ENCODE results near the gene SHANK2.

Gene SHANK2

GRCh38 chr11:71222318-71223080 lies 29.9 kb downstream of the SHANK2 start:
- no peak for DNase-seq
- Histone ChIP-seq H3K27me3 (no peaks in the 10 kb centered on the region), H3K4me3 (ENCODE audit: low read depth, low read length) (no peak overlapping the region), H3K36me3 (no peaks in the 10 kb centered on the region), H3K9me3 (no peaks in the 10 kb centered on the region), H3K4me1 (no peaks in the 10 kb centered on the region)
- no peak for TF ChIP-seq CTCF (IDR thresholded peaks at IDR 0.05; ENCODE audit: low read depth, low read length)

DNA sequence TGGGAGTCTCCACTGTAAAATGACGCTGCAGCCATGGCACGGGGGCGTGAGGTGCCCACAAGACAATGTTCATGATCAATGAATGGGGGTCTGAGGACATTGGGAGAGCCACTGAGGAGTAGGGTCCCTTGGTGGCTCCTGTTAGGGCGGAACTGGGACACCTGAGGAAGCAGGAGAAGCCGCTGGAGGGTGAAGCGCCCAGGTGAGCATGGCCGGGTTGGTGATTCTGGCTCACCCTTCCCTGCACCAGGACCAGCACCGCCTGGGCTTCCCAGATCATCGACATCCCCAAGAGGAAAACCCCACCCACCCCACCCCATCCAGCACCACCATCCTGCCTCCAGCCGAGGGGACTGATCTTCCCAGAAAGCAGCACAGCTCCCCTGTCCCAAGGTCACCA lies 30.6 kb downstream of the SHANK2 start:
- no peak for DNase-seq
- TF ChIP-seq CTCF (IDR thresholded peaks at IDR 0.05; ENCODE audit: low read depth, low read length): no peak
- Histone ChIP-seq H3K36me3 (no peaks in the 10 kb centered on the region), H3K9me3 (no peaks in the 10 kb centered on the region), H3K27me3 (no peaks in the 10 kb centered on the region), H3K4me3 (ENCODE audit: low read depth, low read length) (no peak overlapping the region), H3K4me1 (no peaks in the 10 kb centered on the region)

- Histone ChIP-seq H3K4me1 (no peaks in the 10 kb centered on the region), H3K9me3 (no peaks in the 10 kb centered on the region), H3K4me3 (ENCODE audit: low read depth, low read length) (no peak overlapping the region), H3K27me3 (no peaks in the 10 kb centered on the region), H3K36me3 (no peaks in the 10 kb centered on the region)
- no peak for TF ChIP-seq CTCF (IDR thresholded peaks at IDR 0.05; ENCODE audit: low read depth, low read length)
- no peak for DNase-seq
Observed at GRCh38 chr11:71221201-71221600, 31.2 kb downstream of the SHANK2 start.

- Histone ChIP-seq H3K4me1 (no peaks in the 10 kb centered on the region), H3K9me3 (no peaks in the 10 kb centered on the region), H3K4me3 (ENCODE audit: low read depth, low read length) (no peak overlapping the region), H3K36me3 (no peaks in the 10 kb centered on the region), H3K27me3 (no peaks in the 10 kb centered on the region)
- no peak for TF ChIP-seq CTCF (IDR thresholded peaks at IDR 0.05; ENCODE audit: low read depth, low read length)
- no peak for DNase-seq
Observed at GRCh38 chr11:71218789-71219499, 33.4 kb downstream of the SHANK2 start.

DNA sequence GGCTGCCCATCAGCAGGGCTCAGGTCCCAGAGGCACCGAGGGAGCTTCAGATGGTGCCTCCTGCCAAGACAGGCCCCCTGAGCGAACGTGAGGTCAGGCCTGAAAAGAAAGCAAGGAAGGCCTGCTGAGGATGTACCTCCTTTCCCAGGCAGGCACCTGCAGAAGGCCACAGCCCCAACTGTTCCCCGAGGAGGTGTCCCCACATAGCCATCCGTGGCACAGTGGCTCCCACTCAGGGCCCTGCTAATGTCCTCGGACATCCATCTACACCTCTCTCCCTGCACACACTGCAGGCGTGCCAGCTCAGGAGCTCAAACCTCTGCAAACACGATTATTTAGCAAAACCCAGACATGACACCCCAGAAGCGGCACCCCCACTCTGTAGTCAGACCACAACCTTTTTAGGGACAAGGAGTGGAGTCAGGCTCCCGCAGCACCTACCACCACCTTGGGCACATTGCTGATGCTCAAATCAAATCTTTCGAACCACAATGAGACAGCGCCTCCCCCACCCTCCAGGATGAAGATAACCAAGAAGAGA lies 36.9 kb downstream of the SHANK2 start:
- Histone ChIP-seq H3K4me1 (no peaks in the 10 kb centered on the region), H3K9me3 (no peaks in the 10 kb centered on the region), H3K4me3 (ENCODE audit: low read depth, low read length) (no peak overlapping the region), H3K36me3 (no peaks in the 10 kb centered on the region), H3K27me3 (peaks cover 3% of the 10 kb centered on the region; the same call in 1 of the 2 replicates)
- no peak for TF ChIP-seq CTCF (IDR thresholded peaks at IDR 0.05; ENCODE audit: low read depth, low read length)
- DNase-seq: no peak
